COR-L47 (cell line): ENCODE data around the gene CHST8.
"Not testable (repeated sequence)": the region's sequence is repeated elsewhere in the genome, so short reads cannot be mapped to it uniquely, and the experiment has no call there.

ENCODE experiments used
- DNase-seq: peaks from one replicate; lab custom pipeline; 2025; lab: John Stamatoyannopoulos, UW

CHST8 gene

GRCh38 chr19:33690378-33691029 lies 68.8 kb downstream of the CHST8 start:
- DNase-seq = peak; percentile 18

- no peak for DNase-seq
Observed at GRCh38 chr19:33691030-33691427, 69.3 kb downstream of the CHST8 start.

GRCh38 chr19:33691736-33692135 lies 70.0 kb downstream of the CHST8 start:
- DNase-seq = no peak

- no peak for DNase-seq
Observed at GRCh38 chr19:33693678-33694077, 71.9 kb downstream of the CHST8 start.

DNA sequence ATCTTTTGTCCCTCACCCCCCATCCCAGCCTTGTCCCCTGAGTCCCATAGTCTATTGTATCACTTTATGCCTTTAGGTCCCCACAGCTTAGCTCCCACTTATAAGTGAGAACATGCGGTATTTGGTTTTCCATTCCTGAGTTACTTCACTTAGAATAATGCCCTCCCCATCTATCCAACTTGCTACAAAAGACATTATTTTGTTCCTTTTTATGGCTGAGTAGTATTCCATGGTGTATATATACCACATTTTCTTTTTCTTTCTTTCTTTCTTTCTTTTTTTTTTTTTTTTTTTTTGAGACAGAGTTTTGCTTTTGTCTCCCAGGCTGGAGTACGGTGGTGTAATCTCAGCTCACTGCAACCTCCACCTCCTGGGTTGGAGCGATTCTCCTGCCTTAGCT lies 73.8 kb downstream of the CHST8 start:
- not testable (repeated sequence) for DNase-seq

GRCh38 chr19:33697766-33698165 lies 76.0 kb downstream of the CHST8 start:
- DNase-seq = no peak

DNA sequence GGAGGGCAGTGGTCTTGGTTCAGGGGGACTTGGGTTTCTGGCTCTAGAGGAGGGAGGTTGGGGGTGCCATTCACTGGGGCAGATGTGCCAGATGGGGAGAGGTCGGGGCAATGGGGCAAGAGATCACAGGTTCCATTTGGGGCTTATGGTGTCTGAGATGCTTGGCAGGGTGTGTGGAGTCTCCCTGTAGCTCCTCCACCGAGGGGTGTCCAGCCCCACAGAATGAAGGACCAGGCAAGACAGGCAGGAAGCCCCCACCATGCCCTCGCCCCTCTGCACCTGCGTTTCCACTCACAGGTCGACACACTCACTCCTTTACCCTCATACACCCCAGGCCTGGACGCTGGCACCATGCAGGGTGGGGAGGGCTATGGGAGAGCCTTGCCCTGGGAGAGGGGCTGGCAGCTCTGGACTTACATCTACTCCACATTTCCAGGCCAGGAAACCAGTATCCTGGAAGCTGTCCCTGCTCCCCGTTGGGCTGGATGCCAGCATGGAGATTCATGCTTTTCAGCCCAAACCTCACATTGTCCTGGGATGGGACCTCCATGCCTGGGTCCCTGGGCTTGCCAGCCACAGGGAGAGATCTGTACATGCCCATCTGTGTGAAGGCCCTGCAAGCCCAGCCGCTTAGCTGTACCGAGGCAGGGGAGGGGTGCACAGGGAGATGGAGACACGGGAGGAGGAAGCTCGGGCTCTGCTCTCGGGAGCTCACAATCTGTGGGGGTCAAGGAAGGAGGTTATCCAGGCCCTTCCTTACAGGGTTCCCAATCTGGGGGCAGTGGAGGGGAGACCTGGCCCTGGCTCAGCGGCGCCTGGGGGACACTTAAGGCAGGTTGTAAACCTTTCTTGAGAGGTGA lies 77.1 kb downstream of the CHST8 start:
- DNase-seq = no peak

GRCh38 chr19:33699754-33700407 lies 78.1 kb downstream of the CHST8 start:
- DNase-seq = no peak

GRCh38 chr19:33700408-33701013 lies 78.8 kb downstream of the CHST8 start:
- no peak for DNase-seq

DNA sequence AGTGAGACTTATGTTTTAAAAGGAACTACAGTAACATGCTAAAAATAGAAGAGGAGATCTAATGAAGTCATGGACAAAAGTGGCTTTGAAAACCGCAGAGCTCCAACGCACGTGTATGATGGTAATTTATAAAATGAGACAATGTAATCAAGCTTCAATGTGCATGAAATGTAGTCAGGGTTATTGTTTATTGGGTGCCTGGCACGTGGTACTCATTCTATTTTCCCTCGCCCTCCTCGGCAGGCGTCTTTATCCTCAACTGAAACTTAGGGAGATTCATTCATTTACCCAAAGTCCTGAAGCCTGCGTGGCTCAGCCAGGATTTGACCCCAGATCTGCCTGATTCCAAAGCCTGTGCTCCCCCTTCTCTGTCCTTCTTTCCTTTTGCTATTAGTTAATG lies 79.8 kb downstream of the CHST8 start:
- DNase-seq = no peak

DNA sequence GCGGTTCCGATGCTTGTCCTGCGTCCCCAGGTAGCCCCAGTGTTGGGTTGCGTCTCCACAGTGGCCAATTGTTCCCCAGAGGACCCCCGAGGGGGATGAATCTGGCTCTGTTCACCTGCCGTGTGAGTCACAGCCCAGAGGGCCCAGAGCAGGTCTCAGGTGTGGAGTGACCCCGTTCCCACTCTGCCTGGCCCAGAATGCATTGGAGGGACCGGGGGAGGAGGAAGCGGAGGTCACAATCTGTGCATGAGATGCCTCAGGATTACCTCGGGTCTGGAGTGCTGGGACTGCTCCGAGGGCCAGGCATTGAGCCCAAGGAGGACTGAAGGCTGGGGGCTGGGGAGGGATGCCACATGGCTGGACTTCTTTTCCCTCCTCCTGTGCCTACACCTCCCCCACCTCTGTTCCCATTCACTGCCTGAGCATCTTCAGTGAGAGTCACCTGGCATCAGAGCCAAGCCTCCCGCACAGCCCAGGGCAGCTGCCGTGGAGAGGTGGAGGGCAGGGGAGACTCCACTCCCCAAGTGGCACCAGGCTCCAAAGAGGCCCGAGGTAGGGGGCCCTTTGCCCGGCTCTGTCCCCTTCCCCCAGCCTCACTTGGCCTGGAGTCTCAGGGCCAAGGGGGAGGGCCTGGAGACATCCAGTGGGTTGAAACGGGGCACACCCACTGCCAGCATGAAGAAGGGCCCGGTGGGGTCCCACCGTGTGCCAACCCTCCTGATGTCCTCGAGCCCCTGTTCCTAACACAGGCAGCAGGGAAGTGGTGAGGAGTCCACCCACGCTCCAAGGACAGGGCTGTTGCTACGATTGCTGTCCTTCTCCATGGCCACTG lies 81.1 kb downstream of the CHST8 start:
- no peak for DNase-seq

DNA sequence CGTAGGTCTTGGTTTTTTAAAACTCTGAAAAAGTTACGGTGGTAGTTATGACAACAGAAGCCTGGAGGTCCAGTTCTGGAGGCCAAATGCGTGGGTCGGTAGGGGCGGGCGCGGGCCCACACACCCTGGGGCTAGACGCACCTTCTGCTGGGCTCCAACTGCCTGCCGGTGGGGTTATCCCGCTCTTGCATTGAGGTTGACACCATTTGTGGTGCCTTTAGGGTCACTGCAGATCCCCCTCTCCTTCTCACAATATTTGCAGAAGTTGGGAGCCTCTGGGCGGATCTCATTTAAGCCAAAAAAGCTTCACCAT lies 81.6 kb downstream of the CHST8 start:
- DNase-seq = no peak

DNA sequence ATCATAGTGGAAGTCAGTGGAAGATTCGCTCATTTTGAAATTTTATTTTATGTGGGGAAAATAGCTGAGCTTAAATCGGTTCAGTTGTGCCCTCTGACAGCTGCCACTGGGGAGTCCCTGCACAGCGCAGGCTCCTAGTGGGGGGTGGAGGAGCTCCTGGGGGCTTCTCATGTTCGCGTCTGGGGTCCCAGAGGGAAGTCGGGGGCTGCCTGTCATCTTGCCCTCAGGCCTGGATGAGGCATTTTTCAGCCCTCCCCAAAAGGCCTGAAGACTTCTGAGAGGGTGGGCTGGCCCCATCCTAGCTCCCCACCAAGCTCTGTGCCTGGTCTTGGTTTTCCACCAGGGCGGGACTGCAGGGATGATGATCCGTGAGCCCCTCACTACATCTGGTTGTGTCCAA lies 82.1 kb downstream of the CHST8 start:
- DNase-seq = no peak

DNA sequence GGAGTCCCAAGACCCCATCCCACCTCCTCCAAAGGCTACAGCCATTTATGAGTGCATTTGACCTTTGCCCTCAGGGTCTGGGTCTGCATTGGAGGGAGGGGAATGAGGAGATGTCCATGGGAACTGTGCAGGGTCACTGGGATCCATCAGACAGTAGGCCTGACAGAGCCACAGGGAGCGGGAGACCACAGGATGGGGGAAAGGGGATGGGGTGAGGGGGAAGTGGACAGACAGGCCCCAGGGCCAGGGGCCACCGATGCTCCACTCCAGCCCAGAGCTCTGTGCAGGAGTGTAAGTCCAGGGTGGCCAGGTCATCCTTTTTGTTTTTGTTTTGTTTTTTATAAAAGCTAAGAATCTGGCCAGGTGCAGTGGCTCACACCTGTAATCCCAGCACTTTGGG lies 82.5 kb downstream of the CHST8 start:
- DNase-seq = no peak

DNA sequence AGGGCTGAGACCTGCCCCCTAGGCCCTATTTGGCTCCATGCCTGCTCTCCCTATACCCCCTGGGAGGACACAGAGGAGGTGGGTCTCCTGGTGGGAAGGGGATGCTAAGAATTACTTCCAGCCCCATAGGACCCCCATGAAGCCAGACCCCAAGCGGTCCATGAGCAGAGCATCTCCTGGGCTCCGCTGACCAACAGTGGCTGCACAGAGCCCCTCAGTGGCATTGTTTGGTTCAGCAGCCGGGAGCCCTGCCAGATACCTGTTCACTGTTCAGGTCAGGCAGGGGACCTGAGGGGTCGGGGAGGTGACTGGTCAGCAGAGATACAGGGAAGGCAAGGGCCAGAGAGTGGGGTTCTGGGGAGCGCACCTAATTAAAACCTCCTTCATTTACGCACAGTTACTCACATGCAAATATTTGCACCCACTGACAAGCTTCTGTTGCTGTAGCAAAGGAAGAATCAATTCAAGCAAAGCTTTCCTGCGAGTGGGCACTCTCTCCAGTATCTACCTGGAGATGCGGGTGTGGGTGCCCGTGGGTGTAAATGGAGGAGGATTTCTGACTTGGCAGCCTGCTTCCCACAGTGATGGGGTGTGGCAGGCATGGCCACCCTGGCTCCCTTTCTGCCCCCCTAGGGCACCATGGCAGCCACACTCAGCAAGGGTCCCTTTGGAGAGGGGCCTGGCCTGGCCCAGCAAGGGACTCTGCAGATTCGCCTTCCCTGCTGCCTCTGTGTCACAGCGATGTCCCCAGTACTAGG lies 83.5 kb downstream of the CHST8 start:
- no peak for DNase-seq

DNA sequence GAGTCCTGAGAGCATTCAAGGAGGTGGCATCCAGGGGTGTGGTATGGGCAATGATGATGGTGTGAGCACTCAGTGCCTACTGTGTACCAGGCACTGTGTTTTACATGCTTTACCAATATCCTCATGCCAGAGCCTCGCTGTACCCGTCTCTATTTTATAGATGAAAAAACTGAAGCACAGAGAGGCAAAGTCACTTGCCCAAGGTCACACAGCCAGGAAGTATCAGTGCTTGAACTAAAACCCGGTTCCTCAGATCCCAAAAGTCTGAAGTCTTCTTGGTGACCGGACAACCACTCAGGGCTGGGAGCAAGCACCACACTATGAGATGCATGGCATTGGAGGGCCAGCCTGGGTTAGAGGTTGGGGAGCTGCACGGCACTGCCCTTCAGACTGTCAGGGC lies 84.1 kb downstream of the CHST8 start:
- DNase-seq = no peak

DNA sequence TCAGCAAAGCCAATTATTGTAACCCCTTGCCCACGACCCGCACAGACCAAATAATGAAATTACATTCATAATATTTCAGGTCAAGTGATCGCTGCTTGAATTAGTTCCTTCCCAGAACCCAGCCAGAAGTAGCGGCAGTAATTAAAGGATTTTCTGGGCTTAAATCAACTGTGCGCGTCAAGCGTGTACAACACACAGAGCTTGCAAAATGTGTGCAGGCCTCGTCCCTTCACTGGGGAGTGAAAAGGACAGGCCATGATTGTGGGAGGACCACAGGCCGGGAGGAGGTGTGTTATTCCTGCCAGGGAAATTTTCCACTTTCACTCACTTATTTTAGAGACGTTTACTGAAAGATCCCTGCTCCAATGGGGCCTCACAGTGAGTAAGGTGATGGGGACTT lies 84.9 kb downstream of the CHST8 start:
- no peak for DNase-seq

DNA sequence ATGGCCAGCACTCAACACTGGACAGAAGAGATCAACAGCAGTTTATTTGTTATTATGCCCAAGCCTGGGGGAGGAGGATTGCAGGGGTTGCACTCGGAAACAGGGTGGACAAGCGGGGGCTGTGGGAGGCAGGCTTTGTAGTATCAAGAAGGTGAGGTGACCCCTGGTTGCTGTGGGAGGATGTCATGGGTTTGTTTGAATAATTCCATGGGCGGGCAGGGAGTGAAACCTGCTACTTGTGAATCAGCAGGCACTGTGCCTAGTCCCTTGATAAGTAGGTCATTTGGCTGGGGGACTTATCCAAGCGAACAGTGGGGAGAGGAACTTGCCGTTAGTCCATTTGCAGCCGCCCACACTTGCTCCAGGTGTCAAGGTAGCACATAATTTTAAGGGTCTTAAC lies 90.5 kb downstream of the CHST8 start:
- no peak for DNase-seq

DNA sequence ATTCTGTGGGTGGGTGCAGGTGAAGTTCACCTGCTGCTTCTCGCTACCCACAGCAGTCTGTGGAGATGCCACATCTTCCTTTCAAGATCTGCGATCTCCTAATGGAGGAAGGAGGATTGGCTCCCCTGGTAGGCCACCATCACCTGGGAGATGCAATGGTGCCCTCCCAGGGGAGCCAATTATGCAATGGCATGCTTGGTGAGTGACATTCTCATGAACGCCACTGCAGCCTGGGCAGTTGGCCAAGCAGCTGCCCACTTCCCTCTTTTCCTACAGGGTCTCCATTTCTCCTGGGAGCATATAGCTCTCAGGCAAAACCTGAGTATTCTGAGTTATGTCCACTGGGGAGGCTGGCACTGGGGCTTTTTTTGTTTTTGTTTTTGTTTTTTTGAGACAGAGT lies 91.4 kb downstream of the CHST8 start:
- DNase-seq = no peak

DNA sequence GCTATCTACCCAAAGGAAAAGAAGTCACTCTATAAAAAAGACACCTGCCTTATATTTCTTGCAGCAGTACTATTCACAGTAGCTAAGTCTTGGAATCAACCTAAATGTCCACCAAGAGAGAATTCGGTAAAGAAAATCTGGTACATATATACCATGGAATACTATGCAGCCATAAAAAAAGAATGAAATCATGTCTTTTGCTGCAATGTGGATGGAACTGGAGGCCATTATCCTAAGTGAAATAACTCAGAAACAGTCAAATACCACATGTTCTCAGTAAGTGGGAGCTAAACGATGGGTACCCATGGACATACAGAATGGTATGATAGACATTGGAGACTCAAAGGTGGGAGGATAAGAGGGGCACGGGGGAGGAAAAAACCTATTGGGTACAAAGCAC lies 92.4 kb downstream of the CHST8 start:
- no peak for DNase-seq

- no peak for DNase-seq
Observed at GRCh38 chr19:33715462-33715861, 93.7 kb downstream of the CHST8 start.
